ENCODE results near the gene ATRNL1.
"Not testable (repeated sequence)": the region's sequence is repeated elsewhere in the genome, so short reads cannot be mapped to it uniquely, and the experiment has no call there.

Gene ATRNL1

DNA sequence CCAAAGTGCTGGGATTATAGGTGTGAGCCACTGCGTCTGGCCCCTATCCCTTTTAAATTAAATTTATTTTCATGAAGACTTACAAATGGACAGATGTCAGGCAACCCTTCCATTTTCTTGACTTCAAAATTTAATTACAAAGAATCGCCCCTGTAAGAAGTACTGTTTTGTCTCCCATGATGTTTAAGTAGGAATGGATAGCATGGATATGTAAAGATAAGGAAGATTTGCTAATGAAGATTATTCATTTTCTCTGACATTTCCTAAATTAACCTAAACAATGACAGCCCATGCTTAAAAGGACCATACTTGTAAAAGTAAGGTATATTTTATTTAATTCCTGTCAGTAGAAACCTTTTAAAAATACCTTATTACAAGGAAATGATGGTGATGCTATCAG lies 627.0 kb downstream of the ATRNL1 start:
- ChIA-PET POLR2A (no interaction called here), CTCF (no interaction called here)

DNA sequence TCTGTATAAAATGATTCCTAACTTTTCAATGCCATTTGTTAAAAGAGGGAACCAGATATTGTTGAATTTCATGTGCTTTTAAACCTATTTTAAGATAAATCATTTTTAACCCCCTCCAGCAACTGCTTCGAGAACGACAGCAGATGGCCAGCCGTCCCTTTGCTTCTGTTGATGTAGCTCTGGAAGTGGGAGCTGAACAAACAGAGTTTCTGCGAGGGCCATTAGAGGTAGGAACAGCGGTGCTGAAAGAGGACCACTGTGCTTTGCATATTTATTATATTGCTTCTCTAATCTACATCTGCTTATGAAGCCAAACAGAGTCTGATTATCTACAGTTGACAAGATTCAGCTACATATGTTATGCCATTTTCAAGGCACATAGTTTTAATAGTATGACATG lies 634.0 kb downstream of the ATRNL1 start:
- ChIA-PET POLR2A (no interaction called here), CTCF (no interaction called here)
- TF ChIP-seq SP1 (IDR thresholded peaks at IDR 0.05) (no peak), TARDBP (IDR thresholded peaks at IDR 0.05) (no peak), CTBP1 (IDR thresholded peaks at IDR 0.05; ENCODE audit: borderline replicate concordance) (no peak), FOXA1 (IDR thresholded peaks at IDR 0.05) (no peak), BHLHE40 (IDR thresholded peaks at IDR 0.05; ENCODE audit: borderline replicate concordance) (no peak), ELF4 (IDR thresholded peaks at IDR 0.05) (no peak), L3MBTL2 (conservative IDR thresholded peaks at IDR 0.05) (no peak), ARNT (IDR thresholded peaks at IDR 0.05) (no peak)
- no peak for DNase-seq (ENCODE audit: extremely low spot score)

More for the DNA sequence above, 627.0 kb downstream of the ATRNL1 start:
- DNase-seq (ENCODE audit: extremely low spot score) = no peak
- TF ChIP-seq CTBP1 (IDR thresholded peaks at IDR 0.05; ENCODE audit: borderline replicate concordance) (no peak), FOXA1 (IDR thresholded peaks at IDR 0.05) (no peak), SP1 (IDR thresholded peaks at IDR 0.05) (no peak), BHLHE40 (IDR thresholded peaks at IDR 0.05; ENCODE audit: borderline replicate concordance) (no peak), FOXM1 (IDR thresholded peaks at IDR 0.05; ENCODE audit: borderline replicate concordance) (no peak), NFRKB (IDR thresholded peaks at IDR 0.05) (no peak), LEF1 (IDR thresholded peaks at IDR 0.05; ENCODE audit: borderline replicate concordance) (no peak), ARNT (IDR thresholded peaks at IDR 0.05) (no peak), L3MBTL2 (conservative IDR thresholded peaks at IDR 0.05) (no peak), HDGF (IDR thresholded peaks at IDR 0.05; ENCODE audit: borderline replicate concordance) (no peak), ZNF384 (IDR thresholded peaks at IDR 0.05) (no peak), ELF4 (IDR thresholded peaks at IDR 0.05) (no peak), SUZ12 (IDR thresholded peaks at IDR 0.05) (no peak), TARDBP (IDR thresholded peaks at IDR 0.05) (no peak)
- TF ChIP-seq, protein P1, sequence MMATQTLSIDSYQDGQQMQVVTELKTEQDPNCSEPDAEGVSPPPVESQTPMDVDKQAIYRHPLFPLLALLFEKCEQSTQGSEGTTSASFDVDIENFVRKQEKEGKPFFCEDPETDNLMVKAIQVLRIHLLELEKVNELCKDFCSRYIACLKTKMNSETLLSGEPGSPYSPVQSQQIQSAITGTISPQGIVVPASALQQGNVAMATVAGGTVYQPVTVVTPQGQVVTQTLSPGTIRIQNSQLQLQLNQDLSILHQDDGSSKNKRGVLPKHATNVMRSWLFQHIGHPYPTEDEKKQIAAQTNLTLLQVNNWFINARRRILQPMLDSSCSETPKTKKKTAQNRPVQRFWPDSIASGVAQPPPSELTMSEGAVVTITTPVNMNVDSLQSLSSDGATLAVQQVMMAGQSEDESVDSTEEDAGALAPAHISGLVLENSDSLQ (IDR thresholded peaks at IDR 0.05) = no peak

- CTCF ChIA-PET = no interaction called here
- DNase-seq (ENCODE audit: extremely low spot score) = no peak
- POLR2A ChIA-PET = no interaction called here
- TF ChIP-seq ELF4 (IDR thresholded peaks at IDR 0.05) (no peak), TARDBP (IDR thresholded peaks at IDR 0.05) (no peak), ARNT (IDR thresholded peaks at IDR 0.05) (no peak), NFRKB (IDR thresholded peaks at IDR 0.05) (no peak), CTBP1 (IDR thresholded peaks at IDR 0.05; ENCODE audit: borderline replicate concordance) (no peak), FOXM1 (IDR thresholded peaks at IDR 0.05; ENCODE audit: borderline replicate concordance) (no peak), BHLHE40 (IDR thresholded peaks at IDR 0.05; ENCODE audit: borderline replicate concordance) (no peak), FOXK2 (IDR thresholded peaks at IDR 0.05) (no peak), HDGF (IDR thresholded peaks at IDR 0.05; ENCODE audit: borderline replicate concordance) (no peak)
- TF ChIP-seq, protein P1 (IDR thresholded peaks at IDR 0.05) = no peak
These were observed 650.9 kb downstream of the ATRNL1 start for GRCh38 chr10:115744089-115744488.

- no peak for DNase-seq (ENCODE audit: extremely low spot score)
- ChIA-PET CTCF (no interaction called here), POLR2A (no interaction called here)
- TF ChIP-seq FOXA1 (IDR thresholded peaks at IDR 0.05) = no peak
- TF ChIP-seq ZNF384 (IDR thresholded peaks at IDR 0.05) = no peak
- TF ChIP-seq SP1 (IDR thresholded peaks at IDR 0.05) = no peak
- no peak for TF ChIP-seq FOXM1 (IDR thresholded peaks at IDR 0.05; ENCODE audit: borderline replicate concordance)
- no peak for TF ChIP-seq SUZ12 (IDR thresholded peaks at IDR 0.05)
- TF ChIP-seq LEF1 (IDR thresholded peaks at IDR 0.05; ENCODE audit: borderline replicate concordance) = no peak
- no peak for TF ChIP-seq ELF4 (IDR thresholded peaks at IDR 0.05)
- no peak for TF ChIP-seq HDGF (IDR thresholded peaks at IDR 0.05; ENCODE audit: borderline replicate concordance)
- no peak for TF ChIP-seq FOXK2 (IDR thresholded peaks at IDR 0.05)
These were observed 652.8 kb downstream of the ATRNL1 start for GRCh38 chr10:115745943-115746342.

GRCh38 chr10:115747811-115748210 lies 654.6 kb downstream of the ATRNL1 start:
- ChIA-PET CTCF (no interaction called here), POLR2A (no interaction called here)
- DNase-seq (ENCODE audit: extremely low spot score) = no peak
- no peak for TF ChIP-seq ELF4 (IDR thresholded peaks at IDR 0.05)

GRCh38 chr10:115758488-115758887 lies 665.3 kb downstream of the ATRNL1 start:
- POLR2A ChIA-PET; CTCF ChIA-PET; DNase-seq (ENCODE audit: extremely low spot score): not testable (repeated sequence)

GRCh38 chr10:115760131-115760530 lies 667.0 kb downstream of the ATRNL1 start:
- TF ChIP-seq FOXA1 (IDR thresholded peaks at IDR 0.05) (no peak), FOXM1 (IDR thresholded peaks at IDR 0.05; ENCODE audit: borderline replicate concordance) (no peak), FOXK2 (IDR thresholded peaks at IDR 0.05) (no peak), SP1 (IDR thresholded peaks at IDR 0.05) (no peak), LEF1 (IDR thresholded peaks at IDR 0.05; ENCODE audit: borderline replicate concordance) (no peak), L3MBTL2 (conservative IDR thresholded peaks at IDR 0.05) (no peak), TARDBP (IDR thresholded peaks at IDR 0.05) (no peak), NFRKB (IDR thresholded peaks at IDR 0.05) (no peak), BHLHE40 (IDR thresholded peaks at IDR 0.05; ENCODE audit: borderline replicate concordance) (no peak), SUZ12 (IDR thresholded peaks at IDR 0.05) (no peak), ELF4 (IDR thresholded peaks at IDR 0.05) (no peak), CTBP1 (IDR thresholded peaks at IDR 0.05; ENCODE audit: borderline replicate concordance) (no peak), HDGF (IDR thresholded peaks at IDR 0.05; ENCODE audit: borderline replicate concordance) (no peak), ARNT (IDR thresholded peaks at IDR 0.05) (no peak), ZNF384 (IDR thresholded peaks at IDR 0.05) (no peak)
- TF ChIP-seq, protein P1 (IDR thresholded peaks at IDR 0.05) = no peak
- CTCF ChIA-PET = no interaction called here
- POLR2A ChIA-PET = no interaction called here
- DNase-seq (ENCODE audit: extremely low spot score) = no peak
